Stimulated activated CD4-positive, alpha-beta T cell treated with anti-CD3 and anti-CD28 coated beads, Interleukin-1b, Interleukin-23, amount 100 ng/mL, for 24 hours (primary cell): Measurements from ENCODE around the gene CXCL1.

Source experiments
- DNase-seq, 4 experiments: peaks; one replicate each; pipeline ENCODE4 v3.0.0-alpha.2; 2020; ENCODE audit warnings: low read depth in 4 of 4, low spot score in 1 of 4

The CXCL1 gene

DNA sequence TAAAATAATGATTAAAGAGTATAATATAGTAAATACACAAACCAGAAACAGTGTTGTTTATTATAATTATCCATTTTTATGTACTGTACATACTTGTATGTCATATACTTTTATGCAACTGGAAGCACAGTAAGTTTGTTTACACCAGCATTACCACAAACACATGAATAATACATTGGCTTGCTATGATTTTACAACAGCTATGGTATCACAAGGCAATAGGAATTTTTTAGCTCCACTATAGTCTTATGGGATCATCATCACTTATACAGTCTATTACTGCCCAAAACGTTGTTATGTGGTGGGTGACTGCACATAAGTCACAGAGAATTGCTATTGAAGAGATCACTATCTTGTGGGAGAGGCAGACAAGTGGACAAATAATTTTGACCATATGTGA, 17.9 kb upstream of the CXCL1 start:
- no peak for DNase-seq

DNA sequence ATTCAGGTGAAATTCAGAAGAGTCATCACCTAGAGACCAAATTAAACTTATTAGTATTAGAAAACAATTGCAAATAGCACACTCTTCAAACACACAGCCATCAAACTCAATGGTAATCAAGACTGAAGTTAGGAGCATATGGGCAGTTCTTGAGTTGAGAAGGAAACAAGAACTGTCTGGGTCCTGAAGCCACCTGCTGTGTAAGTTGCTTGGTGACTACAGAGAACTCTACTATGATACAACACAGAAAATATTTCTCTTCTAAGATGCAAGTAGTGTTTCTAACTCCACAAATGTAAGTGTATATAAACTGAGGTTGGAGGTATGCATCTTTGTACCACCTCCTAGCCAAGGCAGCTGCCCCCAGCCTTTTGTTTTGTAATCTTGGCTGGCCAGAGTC, 16.4 kb upstream of the CXCL1 start:
- no peak for DNase-seq

DNA sequence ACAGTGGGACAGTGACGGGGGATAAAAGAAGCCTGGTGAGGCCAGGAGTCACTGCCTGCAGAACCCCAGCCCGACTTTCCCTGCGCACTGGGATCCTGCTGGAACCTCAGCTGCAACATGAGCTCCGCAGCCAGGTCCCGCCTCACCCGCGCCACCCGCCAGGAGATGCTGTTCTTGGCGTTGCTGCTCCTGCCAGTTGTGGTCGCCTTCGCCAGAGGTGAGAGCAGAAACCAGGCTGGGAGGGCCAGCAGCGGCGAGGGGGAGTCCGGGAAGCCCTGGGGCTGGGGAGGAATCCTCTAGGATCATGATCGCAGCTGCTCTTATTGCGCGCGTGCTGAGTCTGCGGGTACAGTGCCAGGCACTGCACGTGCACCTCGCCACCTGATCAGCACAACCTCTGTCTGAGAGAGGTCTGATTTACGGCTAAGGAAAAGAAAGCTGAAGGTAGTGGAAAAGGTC, 15.9 kb upstream of the CXCL1 start, which contains the start of gene PF4V1:
Gene PF4V1 (plus strand): TSS at position 51 of the 459 bp plus-strand sequence. CDS start 67 bp downstream, at position 118.
- DNase-seq: no peak

DNA sequence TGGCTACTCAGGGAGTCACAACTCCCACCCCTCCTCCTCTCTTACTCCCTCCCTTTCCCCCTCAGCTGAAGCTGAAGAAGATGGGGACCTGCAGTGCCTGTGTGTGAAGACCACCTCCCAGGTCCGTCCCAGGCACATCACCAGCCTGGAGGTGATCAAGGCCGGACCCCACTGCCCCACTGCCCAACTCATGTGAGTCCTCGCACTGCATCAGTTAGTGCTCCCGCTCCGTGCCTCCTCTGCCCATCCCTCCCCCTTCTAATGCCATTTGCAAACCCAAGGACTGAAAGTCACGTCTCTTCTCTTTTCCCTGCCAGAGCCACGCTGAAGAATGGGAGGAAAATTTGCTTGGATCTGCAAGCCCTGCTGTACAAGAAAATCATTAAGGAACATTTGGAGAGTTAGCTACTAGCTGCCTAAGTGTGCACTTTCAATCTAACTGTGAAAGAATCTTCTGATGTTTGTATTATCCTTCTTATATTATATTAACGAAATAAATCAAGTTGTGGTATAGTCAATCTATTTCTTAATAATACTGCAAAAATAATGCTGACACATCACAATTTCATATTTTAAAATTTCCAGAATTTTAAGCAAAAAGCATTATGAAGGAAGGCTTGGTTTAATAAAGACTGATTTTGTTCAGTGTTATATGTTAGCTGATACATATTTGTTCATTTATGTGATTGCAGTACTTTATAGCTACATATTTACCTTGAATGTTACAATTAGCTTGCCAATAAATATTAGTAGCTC, 15.3 kb upstream of the CXCL1 start:
- no peak for DNase-seq

DNA sequence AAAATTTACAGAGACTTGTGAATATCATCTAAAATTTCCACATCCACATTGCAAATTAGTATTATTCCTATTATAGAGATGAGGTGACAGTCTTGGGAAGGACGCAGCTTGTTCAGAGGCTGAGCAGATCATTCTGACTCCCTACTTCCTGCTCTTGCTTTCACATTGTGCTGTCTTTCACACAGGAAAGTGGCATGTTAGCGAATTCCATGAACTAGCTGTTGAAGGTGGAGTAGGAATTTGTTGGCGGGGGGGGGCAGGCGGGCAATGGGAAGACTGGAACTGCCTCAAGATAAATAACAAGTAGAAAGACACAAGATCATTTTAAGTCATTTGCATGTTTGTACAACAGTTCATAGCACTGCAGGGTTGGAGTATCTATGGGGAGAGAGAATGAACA, 13.8 kb upstream of the CXCL1 start:
- DNase-seq: no peak

DNA sequence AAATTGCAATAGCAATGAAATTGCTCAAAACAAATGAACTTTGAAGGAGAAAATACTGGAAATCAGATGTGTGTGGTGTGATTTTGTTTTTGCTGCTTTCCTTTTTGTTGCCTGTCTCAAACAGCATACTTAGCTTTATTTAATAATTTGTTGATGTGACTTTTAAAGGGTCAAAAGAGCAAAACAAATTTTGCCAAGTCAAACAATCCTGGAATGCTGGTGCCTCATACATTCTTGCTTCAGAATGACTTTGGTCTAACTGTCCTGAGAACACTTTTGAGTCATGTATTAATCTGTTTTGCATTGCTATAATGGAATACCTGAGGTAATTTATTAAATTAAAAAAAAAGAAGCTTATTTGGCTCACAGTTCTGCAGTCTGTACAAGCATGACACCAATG, 12.7 kb upstream of the CXCL1 start:
- no peak for DNase-seq

DNA sequence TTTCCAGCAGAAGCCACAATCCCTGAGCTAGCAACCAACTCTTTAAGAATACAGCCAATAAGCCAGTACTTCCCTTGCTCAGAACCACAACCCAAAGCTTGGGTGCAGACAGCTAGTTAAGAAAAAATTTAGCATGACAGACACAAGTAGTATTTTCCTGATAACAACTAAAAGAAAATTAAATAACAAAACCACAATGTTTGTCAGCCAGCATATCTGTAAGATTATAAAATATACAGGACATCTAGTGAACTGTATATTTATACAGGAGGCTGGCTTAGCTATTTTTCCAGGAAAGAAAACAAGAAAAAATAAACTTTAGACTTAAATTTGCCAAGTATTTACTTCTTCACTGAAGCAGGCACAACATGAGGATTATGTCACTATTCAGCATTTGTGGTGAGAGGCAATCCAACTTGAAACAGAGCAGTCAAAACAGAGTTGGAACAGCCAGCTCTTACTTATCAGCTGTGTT, 9.5 kb upstream of the CXCL1 start:
- no peak for DNase-seq

DNA sequence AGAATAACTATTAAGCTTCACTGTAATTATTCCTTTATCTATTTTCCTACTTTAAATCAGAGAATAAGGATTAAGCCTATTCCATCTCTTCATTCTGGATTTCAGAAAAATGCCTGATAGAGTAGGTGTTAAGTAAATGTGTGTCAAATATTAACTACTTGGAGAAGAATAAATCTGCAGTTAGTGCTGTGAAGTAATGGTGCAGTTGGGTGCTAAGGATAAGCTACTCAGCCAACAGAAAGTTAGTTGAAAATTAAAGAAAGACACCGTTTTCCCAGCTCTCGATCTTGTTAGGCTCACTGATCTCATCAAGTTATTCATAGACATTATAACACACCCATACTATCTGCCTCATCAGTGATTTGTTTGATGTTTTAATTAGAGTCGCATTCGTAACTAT, 9.0 kb upstream of the CXCL1 start:
- no peak for DNase-seq

DNA sequence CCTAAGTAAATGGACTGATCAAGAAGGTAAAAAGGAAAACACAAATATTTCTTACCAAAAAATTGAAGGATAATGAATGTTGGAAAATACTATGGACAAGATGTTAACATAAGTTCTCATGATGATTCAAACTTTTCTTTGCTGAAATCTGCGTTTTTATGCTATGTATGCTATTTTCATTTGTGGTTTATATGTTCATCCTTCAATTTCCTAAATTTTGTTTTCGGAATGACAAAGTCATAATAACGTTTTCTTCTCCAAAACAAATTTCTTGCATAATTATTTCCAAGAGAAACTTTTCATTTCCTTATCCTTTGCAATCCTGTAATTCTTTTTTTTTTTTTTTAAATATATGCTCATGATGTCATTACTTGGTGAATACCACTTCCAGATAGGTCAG, 8.3 kb upstream of the CXCL1 start:
- DNase-seq: no peak

DNA sequence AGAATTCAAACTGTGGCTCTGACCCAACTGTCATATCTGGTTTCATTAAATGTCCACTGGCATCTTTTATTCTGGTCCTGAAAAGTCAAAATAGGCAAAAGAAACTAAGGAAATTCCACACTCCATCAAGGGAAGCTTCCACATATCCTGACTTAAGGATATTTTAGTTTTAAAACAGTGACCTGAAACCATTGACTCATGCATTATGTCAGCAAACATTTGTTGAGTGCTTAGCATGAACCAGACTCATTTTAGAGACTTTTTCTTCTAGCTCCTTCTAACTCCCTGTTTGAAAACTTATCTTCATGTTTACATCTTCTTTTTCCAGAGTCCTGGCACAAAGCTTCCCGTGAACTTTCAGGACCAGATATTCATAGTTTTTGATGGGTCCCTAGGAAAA, 6.9 kb upstream of the CXCL1 start:
- no peak for DNase-seq

DNA sequence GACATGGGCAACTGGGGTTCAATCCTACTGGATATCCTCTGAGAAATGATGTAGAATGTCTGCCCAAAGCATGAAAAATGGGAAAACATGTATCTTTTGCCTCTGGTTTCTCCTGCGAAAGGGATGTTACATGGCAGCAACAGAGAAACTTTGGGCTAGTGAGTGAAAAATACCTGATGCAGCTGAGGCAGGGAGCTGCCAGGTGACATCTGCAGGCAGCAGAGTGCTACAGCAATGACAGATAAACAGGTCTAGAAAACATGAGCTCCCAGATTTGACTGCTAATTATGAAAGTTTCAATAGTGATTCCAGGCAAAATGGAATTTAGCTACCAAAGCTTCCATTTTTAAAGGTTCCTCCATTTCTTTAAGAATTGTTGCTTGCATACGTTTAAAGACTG, 4.8 kb upstream of the CXCL1 start:
- DNase-seq: no peak

DNA sequence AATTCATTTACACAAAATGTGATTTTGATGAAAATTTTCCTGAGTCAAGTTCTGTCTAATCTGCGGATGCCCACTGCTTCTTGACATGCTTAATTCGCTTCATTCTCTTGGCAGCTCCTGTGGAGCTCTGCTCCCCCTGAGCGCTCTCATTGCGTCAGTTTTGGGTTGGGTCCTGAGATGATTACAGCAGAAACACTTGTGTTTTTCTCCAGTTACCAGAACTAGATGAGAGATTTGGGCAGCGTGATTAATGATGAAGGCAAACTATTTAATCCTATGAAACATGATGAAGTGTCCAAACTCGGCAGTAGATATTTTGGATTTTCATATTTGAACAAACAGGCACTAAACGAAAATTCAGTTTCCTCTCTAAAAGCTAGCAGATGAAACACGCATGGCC, 4.2 kb upstream of the CXCL1 start:
- DNase-seq: no peak

DNA sequence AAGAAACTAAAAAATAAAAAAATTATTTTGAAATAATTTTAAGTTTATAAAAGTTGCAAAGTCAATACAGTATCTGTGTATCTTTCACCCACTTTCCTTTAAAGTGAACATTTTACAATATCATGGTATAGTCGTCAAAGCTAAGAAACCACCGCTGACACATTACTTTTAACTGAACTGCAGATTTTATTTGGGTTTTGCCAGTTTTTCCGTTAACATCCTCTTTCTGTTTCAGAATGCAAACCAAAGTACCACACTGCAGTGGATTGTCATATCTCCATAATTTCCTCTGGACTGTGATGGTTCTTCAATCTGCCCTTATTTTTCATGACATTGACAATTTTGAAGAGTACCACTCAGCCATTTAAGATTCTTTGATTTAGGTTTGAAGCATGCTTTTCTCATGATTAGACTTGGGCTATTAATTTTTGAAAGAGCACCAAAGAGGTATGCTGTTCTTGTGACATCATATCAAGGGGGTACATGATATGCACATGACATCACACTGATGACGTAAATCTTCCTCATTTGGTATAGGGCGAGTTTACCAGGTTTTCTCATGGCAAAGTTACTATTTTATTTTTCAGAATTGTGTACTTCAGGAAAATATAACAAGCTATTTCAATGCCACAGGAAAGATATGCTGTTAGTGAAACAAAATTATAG, 3.6 kb upstream of the CXCL1 start:
- DNase-seq: no peak

DNA sequence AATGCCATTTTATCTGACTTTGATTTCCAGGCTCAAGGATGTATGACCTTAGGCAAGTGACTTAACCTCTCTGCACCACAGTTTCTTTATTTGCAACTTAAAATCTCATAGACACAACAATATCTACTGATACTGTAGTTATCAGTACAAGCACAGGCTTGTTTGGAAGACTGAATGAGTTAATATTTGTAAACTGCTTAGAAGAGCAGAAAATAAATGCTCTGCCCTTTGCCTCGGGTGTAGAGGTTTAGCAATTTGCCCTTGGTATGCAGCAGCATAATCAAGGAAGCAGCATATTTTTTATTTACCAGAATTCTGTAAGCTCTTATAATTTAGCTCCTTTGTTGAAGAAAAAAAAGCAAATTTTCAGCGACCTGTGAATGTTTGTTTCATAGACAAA, 2.9 kb upstream of the CXCL1 start:
- DNase-seq: no peak

DNA sequence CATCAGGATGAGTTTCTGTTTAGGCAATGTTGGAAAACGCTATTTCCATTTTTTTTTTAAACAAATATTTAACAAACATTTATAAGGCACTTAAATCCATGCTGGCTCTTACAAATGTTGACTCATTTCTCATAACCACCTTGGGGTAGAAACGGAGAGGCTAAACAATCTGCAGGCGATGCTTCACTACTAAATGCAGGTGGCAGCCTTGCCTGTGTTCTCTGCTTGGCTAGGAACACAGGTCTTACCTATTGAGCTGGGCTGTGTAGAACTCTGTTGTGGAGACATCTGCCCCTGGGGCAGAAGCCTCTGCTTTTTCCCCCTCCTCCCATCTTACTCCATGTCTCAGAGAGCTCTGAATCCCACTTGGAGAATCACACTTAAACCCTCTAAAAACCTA, 1.4 kb upstream of the CXCL1 start:
- no peak for DNase-seq

DNA sequence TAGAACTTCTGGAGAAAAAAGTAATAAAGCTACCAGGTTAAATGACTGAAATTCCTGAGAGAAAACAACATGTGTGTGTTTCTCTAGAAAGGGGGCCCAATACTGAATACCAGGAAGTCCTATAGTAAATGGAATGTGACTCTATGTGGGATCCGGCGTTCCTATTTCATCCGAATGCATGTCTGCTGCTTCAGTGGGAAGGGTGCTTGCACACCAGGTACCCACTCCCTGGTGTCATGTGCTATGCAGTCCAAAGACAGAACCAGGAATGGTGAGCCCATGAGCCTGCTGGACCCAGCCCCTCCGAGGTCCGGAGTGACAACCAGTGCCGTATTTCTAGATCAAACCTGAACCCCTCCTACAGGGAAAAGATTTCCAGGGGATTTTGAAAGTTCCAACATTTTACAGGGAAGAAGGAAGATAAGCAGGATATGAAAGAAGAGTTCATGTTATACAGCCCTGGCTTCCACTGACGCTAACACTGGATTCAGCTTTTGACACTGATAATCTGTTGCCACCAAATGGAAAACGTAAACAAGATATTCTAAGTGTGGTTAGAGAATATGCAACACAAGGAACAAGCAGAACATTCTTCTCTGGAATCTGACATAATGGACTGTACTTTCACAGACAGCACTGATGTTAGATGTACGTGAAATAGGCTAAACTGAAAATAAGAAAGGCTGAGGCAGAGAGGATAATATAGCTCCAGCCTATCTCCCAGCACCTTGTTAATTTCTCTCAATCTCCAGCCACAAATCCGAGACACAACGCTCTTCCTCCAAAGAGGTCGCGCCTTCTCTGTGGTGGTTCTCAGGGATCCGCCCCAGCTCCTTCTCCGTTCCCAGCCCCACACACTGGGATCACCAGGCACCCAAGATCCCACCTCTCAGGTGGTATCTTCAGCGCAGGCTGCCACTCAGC, 725 bp upstream of the CXCL1 start:
- DNase-seq: no peak

DNA sequence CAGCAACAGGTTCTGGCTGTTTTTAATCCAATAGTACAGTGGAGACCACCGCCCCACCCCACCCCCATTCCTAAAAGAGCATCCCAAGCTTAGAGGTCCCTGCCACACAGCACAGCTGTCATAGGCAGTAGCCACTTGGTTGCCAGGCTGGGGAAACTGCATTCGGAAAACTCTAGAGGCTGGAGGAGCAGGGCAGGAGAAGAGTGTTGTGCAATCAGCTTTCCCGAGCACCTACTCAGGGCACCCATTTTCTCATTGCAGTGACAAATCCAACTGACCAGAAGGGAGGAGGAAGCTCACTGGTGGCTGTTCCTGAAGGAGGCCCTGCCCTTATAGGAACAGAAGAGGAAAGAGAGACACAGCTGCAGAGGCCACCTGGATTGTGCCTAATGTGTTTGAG, 1.1 kb downstream of the CXCL1 start:
- DNase-seq: no peak

DNA sequence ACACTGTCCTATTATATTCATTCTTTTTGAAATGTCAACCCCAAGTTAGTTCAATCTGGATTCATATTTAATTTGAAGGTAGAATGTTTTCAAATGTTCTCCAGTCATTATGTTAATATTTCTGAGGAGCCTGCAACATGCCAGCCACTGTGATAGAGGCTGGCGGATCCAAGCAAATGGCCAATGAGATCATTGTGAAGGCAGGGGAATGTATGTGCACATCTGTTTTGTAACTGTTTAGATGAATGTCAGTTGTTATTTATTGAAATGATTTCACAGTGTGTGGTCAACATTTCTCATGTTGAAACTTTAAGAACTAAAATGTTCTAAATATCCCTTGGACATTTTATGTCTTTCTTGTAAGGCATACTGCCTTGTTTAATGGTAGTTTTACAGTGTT, 1.6 kb downstream of the CXCL1 start:
- DNase-seq: no peak

DNA sequence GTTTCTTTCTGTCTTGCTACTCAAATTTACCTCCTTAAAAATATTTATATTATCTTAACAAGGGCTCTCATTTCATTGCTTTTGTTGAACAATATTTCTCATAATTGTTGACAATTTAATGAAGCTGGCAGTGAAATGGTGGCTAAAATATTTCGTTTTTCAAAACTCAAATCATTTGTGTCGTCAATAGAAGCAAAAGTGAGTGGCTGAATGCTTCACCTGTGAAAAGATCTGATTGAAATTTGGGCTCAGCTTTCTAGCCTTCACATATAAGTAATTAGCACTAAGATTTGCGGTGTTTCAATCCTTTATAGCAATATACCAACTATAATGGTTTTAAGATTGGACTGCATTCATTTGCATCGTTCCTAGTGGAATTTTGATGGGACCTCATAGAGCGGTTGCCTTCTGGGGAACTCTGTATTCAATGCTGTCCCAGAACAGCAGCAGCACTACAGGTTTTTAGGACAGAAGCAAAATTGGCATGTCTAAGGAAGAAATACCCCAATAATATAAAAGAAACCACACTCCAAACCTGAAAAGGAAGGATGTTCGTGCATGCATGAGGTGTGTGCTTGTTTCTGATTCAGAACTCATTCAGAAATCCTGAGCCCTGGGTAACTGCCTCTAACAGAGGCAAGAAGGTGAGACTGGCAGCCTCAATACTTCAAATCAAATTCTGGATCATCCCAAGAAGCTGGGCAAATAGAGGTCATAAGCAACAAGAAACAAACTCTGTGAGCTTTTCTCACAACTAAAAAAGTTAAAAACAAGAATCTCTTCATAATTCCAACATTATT, 2.5 kb downstream of the CXCL1 start:
- no peak for DNase-seq

DNA sequence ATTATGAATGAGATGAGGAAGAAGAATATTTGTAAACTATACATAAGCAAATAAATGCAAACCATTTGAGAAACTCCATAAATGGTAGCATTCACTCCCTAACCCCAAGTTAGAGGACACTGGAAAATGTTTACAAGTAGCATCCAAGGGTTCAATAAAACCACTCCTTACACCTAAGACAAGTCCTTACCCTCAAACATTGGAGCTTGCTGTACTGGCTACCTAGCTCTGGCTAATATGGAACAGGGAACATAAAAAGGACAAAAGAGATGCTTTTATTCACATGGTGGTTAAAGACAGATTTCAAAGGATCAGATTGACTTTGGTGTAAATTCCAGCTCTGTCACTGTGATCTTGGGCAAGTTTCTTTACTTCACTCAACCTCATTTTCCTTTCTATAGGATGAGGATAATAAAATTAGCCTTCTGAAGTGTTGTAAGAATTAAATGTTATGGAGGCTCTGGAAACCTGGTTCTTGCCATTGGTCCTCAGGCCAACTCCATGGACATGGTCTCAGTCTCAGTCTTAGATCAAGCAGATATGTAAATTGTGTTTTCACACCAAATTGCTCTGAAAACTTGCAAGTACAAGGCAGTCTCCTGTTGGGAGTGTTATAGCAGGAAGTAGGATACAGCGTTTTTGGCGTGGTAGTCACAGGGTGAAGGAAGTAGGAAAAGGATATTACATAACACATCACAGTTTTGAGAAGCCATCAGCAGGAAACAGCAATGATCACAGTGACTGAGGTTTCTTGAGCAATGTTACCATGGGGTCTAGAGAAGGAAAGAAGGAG, 3.3 kb downstream of the CXCL1 start:
- DNase-seq: no peak
